Left lung (tissue), 14 donors: ENCODE data around the gene RPP30. TPM values are rescaled to one million over a fixed set of nuclear protein-coding genes. Genes with fewer than 3 reads are reported as not detected.

ENCODE experiments used
- ATAC-seq: fragments of 200-7000 bp; cut with Tn5 transposase; one replicate; pipeline ENCODE4 v1.9.1; 2020; ENCODE audit warnings: moderate library complexity
- DNase-seq, 4 donors: peaks; one replicate each; pipeline ENCODE4 v3.0.0-alpha.2; 2013 to 2020
- H3K27ac ChIP-seq, 2 donors: fragments of 200-600 bp; sonication (generic) in 1 of 2; one replicate each; pipeline versions ENCODE4 v1.5.0 to v1.8.0; 2020 to 2021
- H3K27me3 ChIP-seq, 2 donors: fragments of 200-600 bp; sonication (generic) in 1 of 2; one replicate each; pipeline versions ENCODE4 v1.5.0 to v1.8.0; 2020 to 2021
- H3K36me3 ChIP-seq, 2 donors: fragments of 200-600 bp; sonication (generic) in 1 of 2; one replicate each; pipeline versions ENCODE4 v1.5.0 to v1.8.0; 2020 to 2021
- H3K4me1 ChIP-seq, 2 donors: fragments of 200-600 bp; one replicate each; pipeline ENCODE4 v1.8.0; 2021
- H3K4me3 ChIP-seq, 2 donors: fragments of 200-600 bp; sonication (generic) in 1 of 2; one replicate each; pipeline versions ENCODE4 v1.5.0 to v1.8.0; 2020 to 2021; ENCODE audit warnings: mild to moderate bottlenecking in 1 of 2
- H3K9me3 ChIP-seq, 2 donors: fragments of 200-600 bp; sonication (generic) in 1 of 2; one replicate each; pipeline versions ENCODE4 v1.5.0 to v1.8.0; 2020 to 2021
- intact Hi-C, 2 donors: fragments of 100-400 bp; cut with DNase I; formaldehyde crosslinking; loops; one replicate each; pipeline versions ENCODE4 v1.11.2 to v1.14.2; 2022
- long read RNA-seq, 12 donors: library from polyadenylated mRNA in 2 of 12; unstranded in 2 of 12; transcript quantifications; one replicate each; pipeline ENCODE4 v2.0.0 and lab custom pipeline, GENCODE V29; 2019 to 2026
- polyA plus RNA-seq, 6 donors: library from polyadenylated mRNA; unstranded; fragments of 120-200 nt; gene quantifications; one replicate each; pipeline ENCODE4 v1.2.1, GENCODE V29; 2013; ENCODE audit not compliant: insufficient read length in 6 of 6
- total RNA-seq, 2 donors: library from RNA; stranded (reverse); fragmentation: NEBNext Ultra II Directional; extraction: Animal tissue kit (Norgen Biotek cat#: 25700); gene quantifications; one replicate each; pipeline ENCODE4 v1.2.1, GENCODE V29; 2021
- TF ChIP-seq, protein P1 (sequence below), 2 donors: fragments of 200-600 bp; sonication (generic) in 1 of 2; IDR thresholded peaks; one replicate each; pipeline versions ENCODE4 v1.5.0 to v1.8.0; 2021; ENCODE audit warnings: antibody characterized with exemption in 2 of 2
- donor health status: DM: no; HTN: yes; CAD: no.
- donor health status: DM: no; HTN: no; CAD: no.

RPP30 gene
- 10 to 100 TPM; 26.3 to 28.6 TPM for total RNA-seq
- polyA plus RNA-seq: 10 to 100 TPM; 50.8 to 60.6 (median 53.8) TPM
- long read RNA-seq, donor 1, transcript RPP30-202 (11 exons, 2,589 nt): major isoform, 13 of 16 reads
- long read RNA-seq, donor 1, partial matches to known transcripts: 0 of 16 reads
- long read RNA-seq, donor 1, other reads (novel, unspliced or antisense): 0 of 16 reads
- long read RNA-seq, donor 2, transcript RPP30-202 (11 exons, 2,589 nt): major isoform, 14 of 19 reads
- long read RNA-seq, donor 2, partial matches to known transcripts: 0 of 19 reads
- long read RNA-seq, donor 2, other reads (novel, unspliced or antisense): 0 of 19 reads
- long read RNA-seq, donor 3, transcript RPP30-202 (11 exons, 2,589 nt): major isoform, 14 of 15 reads
- long read RNA-seq, donor 3, partial matches to known transcripts: 0 of 15 reads
- long read RNA-seq, donor 3, other reads (novel, unspliced or antisense): 0 of 15 reads
- long read RNA-seq, donor 4, transcript RPP30-202 (11 exons, 2,589 nt): major isoform, 11 of 13 reads
- long read RNA-seq, donor 4, partial matches to known transcripts: 0 of 13 reads
- long read RNA-seq, donor 4, other reads (novel, unspliced or antisense): 2 of 13 reads
- long read RNA-seq, donor 5, transcript RPP30-202 (11 exons, 2,589 nt): major isoform, 12 of 14 reads
- long read RNA-seq, donor 5, partial matches to known transcripts: 0 of 14 reads
- long read RNA-seq, donor 5, other reads (novel, unspliced or antisense): 0 of 14 reads
- long read RNA-seq, donor 6, transcript RPP30-202 (11 exons, 2,589 nt): major isoform, 21 of 25 reads
- long read RNA-seq, donor 6, partial matches to known transcripts: 0 of 25 reads
- long read RNA-seq, donor 6, other reads (novel, unspliced or antisense): 0 of 25 reads
- long read RNA-seq, donor 7, transcript RPP30-202 (11 exons, 2,589 nt): major isoform, 11 of 12 reads
- long read RNA-seq, donor 7, partial matches to known transcripts: 0 of 12 reads
- long read RNA-seq, donor 7, other reads (novel, unspliced or antisense): 0 of 12 reads
- long read RNA-seq, donor 8, partial matches to known transcripts: 0 of 3 reads
- long read RNA-seq, donor 8, other reads (novel, unspliced or antisense): 0 of 3 reads
- long read RNA-seq, donor 9: 0 reads
- long read RNA-seq, donor 10, transcript RPP30-202 (11 exons, 2,589 nt): major isoform, 17 of 20 reads
- long read RNA-seq, donor 10, partial matches to known transcripts: 0 of 20 reads
- long read RNA-seq, donor 10, other reads (novel, unspliced or antisense): 3 of 20 reads
- long read RNA-seq, donor 11, transcript RPP30-202 (11 exons, 2,589 nt): major isoform, 7 of 9 reads
- long read RNA-seq, donor 11, partial matches to known transcripts: 0 of 9 reads
- long read RNA-seq, donor 11, other reads (novel, unspliced or antisense): 0 of 9 reads
- long read RNA-seq, donor 12, transcript RPP30-202 (11 exons, 2,589 nt): major isoform, 13 of 13 reads
- long read RNA-seq, donor 12, partial matches to known transcripts: 0 of 13 reads
- long read RNA-seq, donor 12, other reads (novel, unspliced or antisense): 0 of 13 reads

DNA sequence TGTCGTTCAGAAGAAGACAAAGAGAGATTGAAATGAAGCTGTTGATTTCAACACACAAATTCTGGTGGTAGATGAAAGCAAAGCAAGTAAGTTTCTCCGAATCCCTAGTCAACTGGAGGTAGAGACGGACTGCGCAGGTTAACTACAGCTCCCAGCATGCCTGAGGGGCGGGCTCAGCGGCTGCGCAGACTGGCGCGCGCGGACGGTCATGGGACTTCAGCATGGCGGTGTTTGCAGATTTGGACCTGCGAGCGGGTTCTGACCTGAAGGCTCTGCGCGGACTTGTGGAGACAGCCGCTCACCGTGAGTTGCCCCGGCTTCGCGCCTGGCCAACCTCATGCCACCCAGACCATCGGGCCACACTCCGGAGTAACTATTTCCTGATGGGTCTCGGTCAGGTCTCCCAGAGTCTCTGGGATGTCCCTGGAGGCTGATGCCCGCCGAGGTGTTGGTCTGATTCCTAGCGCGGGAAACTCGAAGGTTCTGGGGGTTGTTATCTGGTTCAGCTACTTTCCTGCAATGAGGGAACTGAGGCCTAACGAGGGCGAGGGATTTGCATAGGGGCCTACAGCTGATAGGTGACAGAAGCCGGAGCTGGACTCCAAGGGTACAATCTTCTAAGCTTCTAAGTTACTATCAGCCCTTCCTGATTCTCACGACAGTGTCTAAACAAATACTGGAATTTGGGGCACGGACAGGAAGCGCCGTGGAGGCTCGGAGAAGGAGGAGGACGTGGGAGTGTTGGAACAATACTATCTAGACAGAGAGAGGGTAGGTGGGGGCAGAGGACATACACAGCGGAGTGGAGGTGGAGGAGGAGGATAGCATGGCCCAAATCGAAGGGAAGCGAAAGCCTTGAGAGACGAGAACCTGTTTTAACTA lies at the start of gene RPP30:
RPP30 (plus strand) TSS at position 209 of the 882 bp plus-strand sequence; CDS start at position 222, 13 bp downstream.
- Histone ChIP-seq H3K4me3 (peak within 1 kb of the TSS; percentile 69 to 85), H3K27me3 (peaks cover 0 to 19% of the 10 kb centered on the region in 2 donors), H3K4me1 (peaks cover 7 to 31% of the 10 kb centered on the region in 2 donors), H3K27ac (peak within 1 kb of the TSS; percentile 35 to 61), H3K9me3 (peaks cover 0 to 5% of the 10 kb centered on the region in 2 donors), H3K36me3 (peaks cover 0 to 17% of the 10 kb centered on the region in 2 donors)
- TF ChIP-seq, protein P1, sequence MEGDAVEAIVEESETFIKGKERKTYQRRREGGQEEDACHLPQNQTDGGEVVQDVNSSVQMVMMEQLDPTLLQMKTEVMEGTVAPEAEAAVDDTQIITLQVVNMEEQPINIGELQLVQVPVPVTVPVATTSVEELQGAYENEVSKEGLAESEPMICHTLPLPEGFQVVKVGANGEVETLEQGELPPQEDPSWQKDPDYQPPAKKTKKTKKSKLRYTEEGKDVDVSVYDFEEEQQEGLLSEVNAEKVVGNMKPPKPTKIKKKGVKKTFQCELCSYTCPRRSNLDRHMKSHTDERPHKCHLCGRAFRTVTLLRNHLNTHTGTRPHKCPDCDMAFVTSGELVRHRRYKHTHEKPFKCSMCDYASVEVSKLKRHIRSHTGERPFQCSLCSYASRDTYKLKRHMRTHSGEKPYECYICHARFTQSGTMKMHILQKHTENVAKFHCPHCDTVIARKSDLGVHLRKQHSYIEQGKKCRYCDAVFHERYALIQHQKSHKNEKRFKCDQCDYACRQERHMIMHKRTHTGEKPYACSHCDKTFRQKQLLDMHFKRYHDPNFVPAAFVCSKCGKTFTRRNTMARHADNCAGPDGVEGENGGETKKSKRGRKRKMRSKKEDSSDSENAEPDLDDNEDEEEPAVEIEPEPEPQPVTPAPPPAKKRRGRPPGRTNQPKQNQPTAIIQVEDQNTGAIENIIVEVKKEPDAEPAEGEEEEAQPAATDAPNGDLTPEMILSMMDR (IDR thresholded peaks at IDR 0.05): no peak
- DNase-seq (peak; percentile 75 to 96 (median 86)), ATAC-seq (peak; percentile 100)
- intact Hi-C loops: no loop called here

DNA sequence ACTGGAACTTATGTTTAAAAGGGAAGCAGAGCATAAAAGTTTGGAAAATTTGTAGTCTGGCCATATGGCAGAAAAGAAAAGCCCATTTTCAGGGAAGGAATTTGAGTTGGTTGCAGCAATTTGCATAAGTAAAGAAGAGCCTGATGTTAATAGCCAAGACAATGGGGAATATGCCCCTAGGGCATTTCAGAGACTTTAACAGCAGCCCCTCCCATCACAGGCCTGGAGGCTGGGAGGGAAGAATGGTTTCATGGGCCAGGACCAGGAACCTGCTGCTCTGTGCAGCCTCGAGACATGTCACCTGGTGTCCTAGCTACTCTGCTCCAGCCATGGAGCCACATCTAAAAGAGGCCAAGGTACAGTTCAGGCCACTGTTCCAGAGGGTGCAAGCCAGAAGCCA lies 49.3 kb upstream of the RPP30 start:
- ATAC-seq: no peak
- no peaks in the 10 kb centered on the region for H3K36me3 ChIP-seq
- no peaks in the 10 kb centered on the region for H3K27me3 ChIP-seq
- TF ChIP-seq, protein P1 (IDR thresholded peaks at IDR 0.05): no peak
- DNase-seq: no peak
- H3K27ac ChIP-seq: no peak overlapping the region
- H3K4me1 ChIP-seq: no peaks in the 10 kb centered on the region
- intact Hi-C loops: no loop called here
- peaks cover 0 to 12% of the 10 kb centered on the region in 2 donors for H3K9me3 ChIP-seq
- H3K4me3 ChIP-seq: no peak overlapping the region

DNA sequence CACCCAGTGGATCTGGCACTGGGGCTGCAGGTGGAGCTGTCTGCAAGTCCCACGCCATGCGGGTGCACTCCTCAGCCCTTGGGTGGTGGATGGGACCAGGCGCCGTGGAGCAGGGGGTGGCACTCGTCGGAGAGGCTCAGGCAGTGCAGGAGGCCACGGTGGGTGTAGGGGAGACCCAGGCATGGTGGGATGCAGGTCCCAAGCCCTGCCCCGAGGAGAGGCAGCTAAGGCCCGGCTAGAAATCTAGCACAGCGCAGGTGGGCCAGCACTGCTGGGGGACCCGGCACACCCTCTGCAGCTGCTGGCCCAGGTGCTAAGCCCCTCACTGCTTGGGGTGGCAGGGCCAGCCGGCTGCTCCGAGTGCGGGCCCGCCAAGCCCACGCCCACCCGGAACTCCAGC lies 39.7 kb upstream of the RPP30 start:
- Histone ChIP-seq H3K27me3 (no peaks in the 10 kb centered on the region), H3K4me3 (no peak overlapping the region), H3K4me1 (no peaks in the 10 kb centered on the region), H3K36me3 (no peaks in the 10 kb centered on the region), H3K27ac (no peak overlapping the region), H3K9me3 (peaks cover 0 to 9% of the 10 kb centered on the region in 2 donors)
- TF ChIP-seq, protein P1 (IDR thresholded peaks at IDR 0.05): no peak
- intact Hi-C loops: no loop called here
- DNase-seq (no peak), ATAC-seq (no peak)

DNA sequence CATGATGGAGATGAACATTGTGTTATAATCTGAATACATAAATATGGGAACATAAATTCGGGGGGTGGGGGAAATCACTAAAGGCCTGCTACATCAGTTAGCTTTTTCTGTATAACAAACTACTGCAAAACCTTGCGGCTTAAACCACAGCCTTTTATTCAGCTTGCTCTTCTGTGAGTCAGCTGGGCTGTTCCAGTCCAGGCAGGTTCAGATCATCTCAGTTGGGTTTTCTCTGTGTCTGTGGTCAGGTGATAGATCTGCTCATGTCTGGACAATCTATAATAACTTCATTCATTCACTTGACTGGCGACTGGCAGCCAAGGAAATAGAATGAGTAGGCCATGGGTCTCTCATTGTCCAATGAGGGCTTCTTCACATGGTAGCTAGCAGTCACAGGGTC lies 37.4 kb upstream of the RPP30 start:
- Histone ChIP-seq H3K4me1 (no peaks in the 10 kb centered on the region), H3K27me3 (no peaks in the 10 kb centered on the region), H3K4me3 (no peak overlapping the region), H3K36me3 (no peaks in the 10 kb centered on the region), H3K27ac (no peak overlapping the region), H3K9me3 (peaks cover 0 to 9% of the 10 kb centered on the region in 2 donors)
- ATAC-seq (no peak), DNase-seq (no peak)
- TF ChIP-seq, protein P1 (IDR thresholded peaks at IDR 0.05): no peak
- intact Hi-C loops: no loop called here
